ELF-1 (cell line): Measurements from ENCODE around the gene SCYL2.
"Not testable (repeated sequence)": the region's sequence is repeated elsewhere in the genome, so short reads cannot be mapped to it uniquely, and the experiment has no call there.

Source experiments
- DNase-seq: peaks from one replicate; pipeline ENCODE4 v3.0.0-alpha.2; 2016; ENCODE audit warnings: low read depth, low spot score

SCYL2 gene

GRCh38 chr12:100329800-100330199 lies 62.8 kb downstream of the SCYL2 start:
- no peak for DNase-seq

- no peak for DNase-seq
Measured at GRCh38 chr12:100331871-100332270, 64.9 kb downstream of the SCYL2 start.

- DNase-seq = no peak
Measured at GRCh38 chr12:100332852-100333251, 65.9 kb downstream of the SCYL2 start.

- DNase-seq = no peak
Measured at GRCh38 chr12:100337299-100337698, 70.3 kb downstream of the SCYL2 start.

- no peak for DNase-seq
Measured at GRCh38 chr12:100337727-100338126, 70.8 kb downstream of the SCYL2 start.

GRCh38 chr12:100339071-100339470 lies 72.1 kb downstream of the SCYL2 start:
- no peak for DNase-seq

GRCh38 chr12:100342897-100343296 lies 75.9 kb downstream of the SCYL2 start:
- not testable (repeated sequence) for DNase-seq

- not testable (repeated sequence) for DNase-seq
Measured at GRCh38 chr12:100344351-100344750, 77.4 kb downstream of the SCYL2 start.

GRCh38 chr12:100345020-100345767 lies 78.2 kb downstream of the SCYL2 start:
- no peak for DNase-seq

GRCh38 chr12:100346660-100347059 lies 79.7 kb downstream of the SCYL2 start:
- no peak for DNase-seq

- DNase-seq = no peak
Measured at GRCh38 chr12:100348657-100349454, 81.9 kb downstream of the SCYL2 start.

- peak; percentile 51 for DNase-seq
Measured at GRCh38 chr12:100356644-100357223, 89.8 kb downstream of the SCYL2 start, which contains the start of gene SLC17A8. Gene SLC17A8, plus strand, starts transcription at chr12:100357074. Its CDS starts 318 bp downstream, at chr12:100357392.

- DNase-seq = no peak
Measured at GRCh38 chr12:100359248-100359647, 92.3 kb downstream of the SCYL2 start.

GRCh38 chr12:100359822-100360221 lies 92.8 kb downstream of the SCYL2 start:
- no peak for DNase-seq

- DNase-seq = no peak
Measured at GRCh38 chr12:100360450-100360849, 93.5 kb downstream of the SCYL2 start.

- DNase-seq = no peak
Measured at GRCh38 chr12:100364324-100364723, 97.3 kb downstream of the SCYL2 start.

GRCh38 chr12:100365411-100365810 lies 98.4 kb downstream of the SCYL2 start:
- DNase-seq = no peak

- no peak for DNase-seq
Measured at GRCh38 chr12:100368066-100368465, 101.1 kb downstream of the SCYL2 start.

- DNase-seq = peak; percentile 52
Measured at GRCh38 chr12:100371146-100371545, 104.2 kb downstream of the SCYL2 start.

GRCh38 chr12:100372853-100373640 lies 106.1 kb downstream of the SCYL2 start:
- peak; percentile 71 for DNase-seq

- no peak for DNase-seq
Measured at GRCh38 chr12:100375038-100375735, 108.2 kb downstream of the SCYL2 start.
